HG03095 (cell line): Measurements from ENCODE around the gene RAPGEF6.
"Not testable (repeated sequence)": the region's sequence is repeated elsewhere in the genome, so short reads cannot be mapped to it uniquely, and the experiment has no call there.

Source experiments
- ATAC-seq: cut with Tn5 transposase; IDR thresholded peaks from one replicate; pipeline ENCODE4 v1.9.1; 2021; ENCODE audit warnings: moderate library complexity; ENCODE audit not compliant: unreplicated experiment

Gene RAPGEF6

GRCh38 chr5:131640043-131640856 is 5.2 kb upstream of the RAPGEF6 start:
- ATAC-seq: peak; percentile 43

GRCh38 chr5:131639148-131639547 is 4.1 kb upstream of the RAPGEF6 start:
- ATAC-seq: no peak

GRCh38 chr5:131637694-131638093 is 2.7 kb upstream of the RAPGEF6 start:
- no peak for ATAC-seq

DNA sequence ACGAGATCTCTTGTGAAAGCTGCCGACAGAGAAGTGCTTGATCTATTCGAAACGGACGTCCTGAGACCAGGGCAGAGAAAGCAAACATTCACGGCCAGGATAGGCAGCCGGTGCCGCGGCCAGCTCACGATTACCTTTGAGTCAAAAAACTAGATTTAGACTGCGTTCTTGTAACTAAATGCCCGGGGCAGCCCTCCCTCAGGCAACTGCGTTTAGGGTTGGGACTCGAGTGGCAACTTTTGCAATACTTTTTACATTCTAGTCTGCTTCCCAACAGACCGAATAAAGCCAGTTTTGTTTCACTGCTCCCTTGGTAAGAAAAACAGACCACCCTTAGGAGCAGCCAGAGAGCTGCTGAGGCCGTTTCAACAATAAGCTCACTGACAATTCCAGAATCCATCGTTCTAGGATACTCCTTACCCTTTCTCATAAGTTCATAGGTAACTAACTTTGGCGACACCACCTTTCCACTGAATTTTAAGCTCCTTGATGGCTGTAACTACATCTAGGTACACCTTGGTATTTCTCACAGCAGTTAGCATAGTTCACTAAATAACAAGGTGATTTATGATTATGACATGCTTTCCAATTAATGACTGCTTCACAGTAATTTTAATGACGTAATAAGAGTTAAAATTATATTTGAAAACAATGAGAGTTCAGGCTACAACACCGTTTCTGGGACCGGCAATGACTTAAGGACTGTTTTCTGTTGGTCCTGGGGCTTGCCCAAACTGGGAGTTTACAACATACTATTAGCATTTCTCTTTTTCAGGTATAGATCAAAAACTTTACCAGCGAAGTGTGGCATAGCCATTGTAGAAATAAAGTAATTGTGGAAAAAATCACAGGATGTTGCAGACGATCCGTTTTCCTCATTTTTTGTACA is 899 bp upstream of the RAPGEF6 start:
- ATAC-seq: no peak

- peak; percentile 16 for ATAC-seq
Measured at GRCh38 chr5:131634666-131634995, 398 bp downstream of the RAPGEF6 start.

DNA sequence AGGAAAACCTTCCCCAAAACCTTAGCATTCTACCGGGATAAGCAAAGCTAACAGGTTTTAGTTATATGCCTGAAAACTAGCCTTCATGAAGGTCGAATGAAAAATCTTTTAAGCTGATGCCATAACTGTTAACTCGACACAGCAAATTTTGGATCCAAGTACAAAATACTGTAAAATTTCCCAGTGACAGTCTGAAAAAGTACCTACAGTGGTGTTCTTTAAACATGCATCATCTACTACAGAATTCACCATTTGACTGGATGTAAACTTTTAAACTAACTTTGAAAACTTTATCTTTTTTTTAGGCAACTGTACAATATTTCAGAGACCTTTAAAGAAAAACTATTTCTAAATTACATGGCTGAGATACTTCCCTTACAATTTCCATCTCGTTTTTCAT is 791 bp downstream of the RAPGEF6 start:
- no peak for ATAC-seq

GRCh38 chr5:131633830-131634229 is 1.2 kb downstream of the RAPGEF6 start:
- no peak for ATAC-seq

GRCh38 chr5:131630963-131631350 is 4.1 kb downstream of the RAPGEF6 start:
- ATAC-seq: no peak

DNA sequence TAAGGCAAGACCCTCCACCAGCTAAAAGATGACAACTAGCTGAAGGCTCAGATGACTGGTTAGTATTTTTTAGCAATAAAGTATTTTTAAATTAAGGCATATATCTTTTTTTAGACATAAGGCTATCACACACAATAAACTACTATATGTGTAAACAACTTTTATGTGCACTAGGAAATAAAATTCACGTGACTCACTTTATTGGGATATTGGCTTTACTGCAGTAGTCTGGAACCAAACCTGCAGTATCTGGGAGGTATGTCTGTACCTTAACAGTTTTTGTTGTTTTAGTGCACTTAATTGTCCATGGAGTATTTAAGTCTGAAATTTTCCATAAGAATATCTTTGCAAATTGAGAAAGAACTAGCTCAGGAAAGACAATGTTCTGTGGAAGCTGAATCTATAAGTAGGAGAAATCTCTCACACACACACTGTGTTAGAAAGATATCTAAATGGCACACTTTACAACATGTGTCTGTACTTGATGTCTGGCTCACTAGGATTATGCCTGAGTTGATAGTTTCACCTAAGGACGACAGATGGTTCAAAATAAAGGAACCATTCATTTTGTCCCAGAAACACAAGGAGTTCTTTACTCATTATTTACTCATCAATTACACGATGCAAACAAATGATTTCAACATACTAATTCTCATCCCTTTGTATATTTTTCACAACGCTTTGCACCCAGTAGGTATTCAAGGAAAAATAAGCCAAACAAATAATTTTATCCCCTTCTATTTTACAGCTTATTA is 4.6 kb downstream of the RAPGEF6 start:
- no peak for ATAC-seq

DNA sequence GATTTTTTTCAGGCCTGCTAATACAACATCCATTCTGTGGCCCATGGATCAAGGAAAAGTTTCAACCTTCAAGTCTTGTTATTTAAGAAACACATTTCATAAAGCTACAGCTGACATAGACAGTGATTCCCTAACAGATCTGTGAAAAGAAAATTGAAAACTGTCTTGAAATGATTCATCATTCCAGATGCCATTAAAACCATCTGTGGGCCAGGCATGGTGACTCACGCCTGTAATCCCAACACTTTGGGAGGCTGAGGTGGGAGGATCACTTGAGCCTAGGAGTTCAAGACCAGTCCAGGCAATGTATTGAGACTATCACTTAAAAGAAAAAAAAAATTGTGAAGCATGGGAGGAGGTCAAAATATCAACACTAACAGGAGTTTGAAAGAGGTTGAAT is 6.0 kb downstream of the RAPGEF6 start:
- ATAC-seq: no peak

- no peak for ATAC-seq
Measured at GRCh38 chr5:131627207-131627865, 7.7 kb downstream of the RAPGEF6 start.

DNA sequence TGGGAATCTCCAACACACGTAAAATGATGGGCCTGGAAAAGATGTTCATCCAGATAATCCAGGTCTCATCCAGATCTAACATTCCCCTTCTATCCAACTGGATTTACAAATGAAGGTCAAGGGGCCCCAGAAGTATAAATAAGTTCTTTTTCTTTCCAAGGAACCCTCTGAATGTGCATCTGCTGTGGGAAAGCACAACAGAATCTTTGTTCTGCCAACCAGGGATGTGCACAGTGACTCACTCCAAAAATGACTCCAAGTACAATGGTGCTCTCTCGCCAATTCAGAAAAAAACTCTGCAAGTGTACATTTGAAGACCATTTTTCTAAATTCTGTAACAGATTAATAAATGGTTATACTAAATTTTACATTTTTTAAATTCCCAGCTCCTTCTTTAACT is 12.4 kb downstream of the RAPGEF6 start:
- no peak for ATAC-seq

DNA sequence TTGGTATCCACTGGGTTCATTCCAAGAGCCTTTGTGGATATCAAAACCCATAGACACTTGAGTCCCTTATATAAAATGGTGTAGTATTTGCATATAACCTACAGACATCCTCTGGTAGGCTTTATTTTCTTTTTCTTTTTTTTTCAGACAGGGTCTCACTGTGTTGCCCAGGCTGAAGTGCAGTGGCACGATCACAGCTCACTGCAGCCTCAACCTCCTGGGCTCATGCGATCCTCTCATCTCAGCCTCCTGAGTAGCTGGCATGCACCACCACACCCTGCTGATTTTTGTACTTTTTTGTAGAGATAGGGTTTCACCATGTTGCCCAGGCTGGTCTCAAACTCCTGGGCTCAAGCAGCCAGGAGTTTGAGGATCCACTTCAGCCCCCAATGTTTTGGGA is 13.9 kb downstream of the RAPGEF6 start:
- ATAC-seq: not testable (repeated sequence)

DNA sequence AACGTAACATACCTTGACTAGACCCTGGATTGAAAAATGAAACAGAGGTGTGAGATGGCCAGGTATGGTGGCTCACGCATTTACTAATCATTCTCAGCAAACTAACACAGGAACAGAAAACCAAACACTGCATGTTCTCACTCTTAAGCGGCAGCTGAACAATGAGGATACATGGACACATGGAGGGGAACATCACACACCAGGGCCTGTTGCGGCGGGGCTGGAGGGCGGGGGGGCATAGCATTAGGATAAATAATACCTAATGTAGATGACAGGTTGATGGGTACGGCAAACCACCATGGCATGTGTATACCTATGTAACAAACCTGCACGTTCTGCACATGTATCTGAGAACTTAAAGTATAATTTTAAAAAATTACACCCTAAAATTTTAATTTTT is 15.9 kb downstream of the RAPGEF6 start:
- ATAC-seq: no peak

- ATAC-seq: no peak
Measured at GRCh38 chr5:131617140-131617822, 17.7 kb downstream of the RAPGEF6 start.

DNA sequence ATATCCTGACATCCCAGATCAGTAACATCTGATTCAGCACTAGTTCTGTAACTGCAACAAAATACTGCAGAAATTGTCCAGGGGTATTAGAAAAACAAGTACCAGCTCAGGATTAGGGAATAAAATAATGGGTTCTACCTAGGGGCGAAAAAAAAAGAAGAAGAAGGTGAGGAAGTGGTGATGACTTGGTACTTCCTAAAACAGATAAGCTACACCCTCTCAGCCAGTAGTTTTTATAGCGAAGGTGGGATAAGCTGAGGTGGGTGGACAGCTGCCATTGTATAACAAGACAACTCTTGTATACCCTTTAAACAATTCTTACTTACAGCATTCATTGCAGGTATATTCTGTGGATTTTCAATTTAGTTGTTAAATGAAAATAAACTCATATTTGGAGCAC is 19.1 kb downstream of the RAPGEF6 start:
- no peak for ATAC-seq

- ATAC-seq: no peak
Measured at GRCh38 chr5:131613423-131613822, 21.6 kb downstream of the RAPGEF6 start.

- no peak for ATAC-seq
Measured at GRCh38 chr5:131611064-131611381, 24.0 kb downstream of the RAPGEF6 start.

- ATAC-seq: no peak
Measured at GRCh38 chr5:131610198-131611063, 24.6 kb downstream of the RAPGEF6 start.

GRCh38 chr5:131609774-131610173 is 25.3 kb downstream of the RAPGEF6 start:
- no peak for ATAC-seq
